ENCODE measurements around the gene MBD3L2B.

The MBD3L2B gene

DNA sequence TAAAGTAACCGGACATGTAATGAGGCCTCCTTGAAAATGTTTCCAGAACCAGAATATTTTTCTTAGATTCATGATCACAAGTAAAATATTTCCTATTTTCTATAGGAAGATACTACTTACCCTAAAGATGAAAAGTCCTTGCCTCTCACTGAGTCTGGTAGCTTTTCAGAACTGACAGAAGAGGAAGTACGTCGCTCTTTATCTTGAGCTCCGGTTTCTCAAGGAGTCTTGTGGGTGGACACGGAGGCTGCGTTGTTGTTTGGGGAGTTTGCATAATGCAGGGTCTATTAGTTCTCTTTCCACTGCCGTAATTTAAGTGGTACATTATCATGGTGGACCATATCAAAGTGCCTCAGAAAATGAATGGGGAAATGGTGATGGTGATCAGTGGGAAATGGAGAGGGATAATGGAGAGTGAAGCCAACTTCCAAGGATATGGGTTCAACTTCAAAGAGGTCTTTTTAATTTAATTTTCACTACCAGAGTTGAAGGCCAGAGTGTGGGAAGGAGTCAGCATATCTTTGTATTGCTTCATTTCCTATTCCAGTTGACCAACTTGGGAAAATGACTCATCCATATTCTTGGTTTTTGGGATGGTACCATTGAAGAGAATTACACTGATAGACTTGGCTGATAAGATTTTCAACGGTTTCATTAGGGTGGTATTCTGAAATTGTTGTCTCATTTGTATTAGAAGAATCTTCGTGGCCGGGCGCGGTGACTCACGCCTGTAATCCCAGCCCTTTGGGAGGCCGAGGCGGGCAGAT is 23.4 kb downstream of the MBD3L2B start:
- Histone ChIP-seq H3K27me3 (ENCODE audit: control insufficient read depth in 2 of 2, insufficient read depth in 2 of 2, low read length in 2 of 2) (no peaks in the 10 kb centered on the region), H3K9ac (ENCODE audit: low read depth in 1 of 2, low read length in 2 of 2) (no peak overlapping the region), H3K4me3 (ENCODE audit: low read length in 2 of 2) (peak overlapping the region in 1 of 2 donors; percentile 38), H3K4me1 (ENCODE audit: control insufficient read depth in 2 of 2, insufficient read depth in 2 of 2, low read length in 2 of 2) (no peaks in the 10 kb centered on the region), H3K36me3 (ENCODE audit: control insufficient read depth in 2 of 2, insufficient read depth in 2 of 2, low read length in 2 of 2) (no peaks in the 10 kb centered on the region), H3K9me3 (ENCODE audit: control insufficient read depth in 2 of 2, low read length in 2 of 2) (no peaks in the 10 kb centered on the region), H3K27ac (ENCODE audit: low read depth in 2 of 2, low read length in 2 of 2) (peak overlapping the region in 1 of 2 donors; percentile 32)

DNA sequence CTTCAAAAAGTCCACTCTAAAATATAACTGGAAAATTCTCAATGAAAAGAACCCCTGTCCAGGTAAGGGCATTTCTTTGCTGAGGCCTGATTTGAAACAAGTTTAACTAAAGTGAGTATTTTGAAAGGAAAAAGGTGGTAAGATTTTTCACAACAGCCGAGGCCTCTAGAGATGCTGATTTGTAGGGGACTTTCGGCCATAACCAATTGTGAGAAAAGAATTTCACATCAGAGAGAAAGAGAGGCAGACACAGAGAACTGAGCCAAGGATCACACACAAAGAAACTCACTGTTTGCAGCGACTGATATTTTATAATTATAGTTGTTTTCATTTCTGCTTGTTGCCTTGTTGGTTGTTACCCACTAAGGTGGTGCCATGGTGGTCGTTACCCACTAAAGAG is 24.4 kb downstream of the MBD3L2B start:
- H3K4me3 ChIP-seq (ENCODE audit: low read length in 2 of 2), result peak overlapping the region in 1 of 2 donors; percentile 38
- H3K36me3 ChIP-seq (ENCODE audit: control insufficient read depth in 2 of 2, insufficient read depth in 2 of 2, low read length in 2 of 2), result no peaks in the 10 kb centered on the region
- no peak overlapping the region for H3K9ac ChIP-seq (ENCODE audit: low read depth in 1 of 2, low read length in 2 of 2)
- H3K9me3 ChIP-seq (ENCODE audit: control insufficient read depth in 2 of 2, low read length in 2 of 2), result no peaks in the 10 kb centered on the region
- no peak overlapping the region for H3K27ac ChIP-seq (ENCODE audit: low read depth in 2 of 2, low read length in 2 of 2)
- H3K27me3 ChIP-seq (ENCODE audit: control insufficient read depth in 2 of 2, insufficient read depth in 2 of 2, low read length in 2 of 2), result no peaks in the 10 kb centered on the region
- H3K4me1 ChIP-seq (ENCODE audit: control insufficient read depth in 2 of 2, insufficient read depth in 2 of 2, low read length in 2 of 2), result no peaks in the 10 kb centered on the region

DNA sequence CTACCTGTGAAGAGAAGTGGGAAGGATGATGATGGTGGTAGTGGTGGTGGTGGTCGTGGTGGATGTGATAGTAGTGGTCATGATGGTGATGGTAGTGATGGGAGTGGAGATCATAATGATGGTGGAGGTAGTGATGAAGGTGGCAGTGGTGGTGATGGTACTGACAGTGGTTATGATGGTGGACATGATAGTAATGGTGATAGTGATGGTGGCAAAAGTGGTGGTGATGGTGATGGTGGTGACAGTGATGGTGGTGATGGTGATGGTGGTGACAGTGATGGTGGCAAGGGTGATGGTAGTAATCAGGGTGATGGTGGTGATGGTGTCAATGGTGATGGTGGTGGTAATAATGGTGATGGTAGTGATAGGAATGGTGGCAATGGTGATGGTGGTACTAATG is 26.2 kb downstream of the MBD3L2B start:
- Histone ChIP-seq H3K36me3 (ENCODE audit: control insufficient read depth in 2 of 2, insufficient read depth in 2 of 2, low read length in 2 of 2) (no peaks in the 10 kb centered on the region), H3K27ac (ENCODE audit: low read depth in 2 of 2, low read length in 2 of 2) (no peak overlapping the region), H3K4me1 (ENCODE audit: control insufficient read depth in 2 of 2, insufficient read depth in 2 of 2, low read length in 2 of 2) (no peaks in the 10 kb centered on the region), H3K4me3 (ENCODE audit: low read length in 2 of 2) (no peak overlapping the region), H3K27me3 (ENCODE audit: control insufficient read depth in 2 of 2, insufficient read depth in 2 of 2, low read length in 2 of 2) (no peaks in the 10 kb centered on the region), H3K9me3 (ENCODE audit: control insufficient read depth in 2 of 2, low read length in 2 of 2) (no peaks in the 10 kb centered on the region), H3K9ac (ENCODE audit: low read depth in 1 of 2, low read length in 2 of 2) (no peak overlapping the region)

DNA sequence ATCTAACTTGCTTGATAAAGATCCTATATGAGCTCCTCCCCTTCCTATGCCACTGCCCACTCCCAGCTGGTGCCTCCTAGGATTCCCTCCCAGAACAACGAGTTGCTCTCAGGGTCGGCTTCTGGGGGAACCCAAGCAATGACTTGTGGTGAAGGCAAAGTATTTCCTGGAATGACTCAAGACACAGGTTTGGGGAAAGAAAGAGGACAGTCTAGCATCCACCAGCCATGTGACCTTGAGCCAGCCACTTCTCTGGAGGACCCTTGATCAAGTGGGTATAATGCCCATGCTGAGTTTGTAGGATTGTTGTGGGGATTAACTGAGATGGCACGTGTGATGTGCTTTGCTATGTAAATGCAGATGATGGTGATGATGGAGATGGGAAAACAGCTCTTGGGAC is 33.0 kb downstream of the MBD3L2B start:
- Histone ChIP-seq H3K4me1 (ENCODE audit: control insufficient read depth in 2 of 2, insufficient read depth in 2 of 2, low read length in 2 of 2) (no peaks in the 10 kb centered on the region), H3K36me3 (ENCODE audit: control insufficient read depth in 2 of 2, insufficient read depth in 2 of 2, low read length in 2 of 2) (no peaks in the 10 kb centered on the region), H3K9ac (ENCODE audit: low read depth in 1 of 2, low read length in 2 of 2) (no peak overlapping the region), H3K9me3 (ENCODE audit: control insufficient read depth in 2 of 2, low read length in 2 of 2) (peaks cover 0 to 3% of the 10 kb centered on the region in 2 donors), H3K27ac (ENCODE audit: low read depth in 2 of 2, low read length in 2 of 2) (no peak overlapping the region), H3K27me3 (ENCODE audit: control insufficient read depth in 2 of 2, insufficient read depth in 2 of 2, low read length in 2 of 2) (no peaks in the 10 kb centered on the region), H3K4me3 (ENCODE audit: low read length in 2 of 2) (no peak overlapping the region)

DNA sequence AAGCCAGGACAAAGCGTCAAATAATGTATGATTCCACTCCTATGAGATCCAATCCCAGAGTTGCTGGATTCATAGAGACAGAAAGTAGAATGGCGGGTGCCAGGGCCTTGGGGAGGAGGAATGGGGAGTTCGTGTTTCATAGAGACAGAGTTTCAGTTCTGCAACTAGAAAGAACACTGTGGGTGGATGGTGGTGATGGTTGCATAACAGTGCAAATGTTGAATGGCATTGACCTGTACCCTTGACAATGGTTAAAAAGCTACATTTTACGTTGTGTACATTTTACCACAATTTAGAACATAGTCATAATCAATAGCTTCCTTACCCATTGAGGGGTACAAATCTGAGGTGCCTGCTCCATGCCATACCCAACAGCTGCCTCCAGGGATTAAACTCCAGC is 33.4 kb downstream of the MBD3L2B start:
- Histone ChIP-seq H3K4me1 (ENCODE audit: control insufficient read depth in 2 of 2, insufficient read depth in 2 of 2, low read length in 2 of 2) (no peaks in the 10 kb centered on the region), H3K9ac (ENCODE audit: low read depth in 1 of 2, low read length in 2 of 2) (no peak overlapping the region), H3K27me3 (ENCODE audit: control insufficient read depth in 2 of 2, insufficient read depth in 2 of 2, low read length in 2 of 2) (no peaks in the 10 kb centered on the region), H3K9me3 (ENCODE audit: control insufficient read depth in 2 of 2, low read length in 2 of 2) (peaks cover 0 to 5% of the 10 kb centered on the region in 2 donors), H3K4me3 (ENCODE audit: low read length in 2 of 2) (no peak overlapping the region), H3K27ac (ENCODE audit: low read depth in 2 of 2, low read length in 2 of 2) (no peak overlapping the region), H3K36me3 (ENCODE audit: control insufficient read depth in 2 of 2, insufficient read depth in 2 of 2, low read length in 2 of 2) (no peaks in the 10 kb centered on the region)

DNA sequence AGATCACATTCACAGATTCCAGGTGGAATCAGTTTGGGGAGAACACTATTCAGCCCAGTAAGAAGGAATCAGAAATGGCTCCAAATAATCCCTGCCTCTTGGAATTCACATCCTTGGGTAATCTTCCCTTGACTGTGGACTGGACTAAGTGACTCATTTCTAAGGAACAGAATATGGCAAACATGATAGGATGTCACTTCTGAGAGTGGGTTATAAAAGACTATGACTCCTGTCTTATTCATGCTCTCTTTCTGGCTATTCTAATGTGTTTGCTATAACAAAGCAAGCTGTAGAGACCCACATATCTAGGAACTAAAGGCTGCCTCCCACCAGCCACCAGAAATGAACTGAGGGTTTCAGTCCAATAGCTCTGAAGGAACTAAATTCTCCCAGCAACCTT is 37.8 kb downstream of the MBD3L2B start:
- H3K4me1 ChIP-seq (ENCODE audit: control insufficient read depth in 2 of 2, insufficient read depth in 2 of 2, low read length in 2 of 2), result no peaks in the 10 kb centered on the region
- peaks cover 0 to 5% of the 10 kb centered on the region in 2 donors for H3K9me3 ChIP-seq (ENCODE audit: control insufficient read depth in 2 of 2, low read length in 2 of 2)
- H3K27ac ChIP-seq (ENCODE audit: low read depth in 2 of 2, low read length in 2 of 2), result no peak overlapping the region
- H3K4me3 ChIP-seq (ENCODE audit: low read length in 2 of 2), result no peak overlapping the region
- no peak overlapping the region for H3K9ac ChIP-seq (ENCODE audit: low read depth in 1 of 2, low read length in 2 of 2)
- no peaks in the 10 kb centered on the region for H3K36me3 ChIP-seq (ENCODE audit: control insufficient read depth in 2 of 2, insufficient read depth in 2 of 2, low read length in 2 of 2)
- H3K27me3 ChIP-seq (ENCODE audit: control insufficient read depth in 2 of 2, insufficient read depth in 2 of 2, low read length in 2 of 2), result no peaks in the 10 kb centered on the region

DNA sequence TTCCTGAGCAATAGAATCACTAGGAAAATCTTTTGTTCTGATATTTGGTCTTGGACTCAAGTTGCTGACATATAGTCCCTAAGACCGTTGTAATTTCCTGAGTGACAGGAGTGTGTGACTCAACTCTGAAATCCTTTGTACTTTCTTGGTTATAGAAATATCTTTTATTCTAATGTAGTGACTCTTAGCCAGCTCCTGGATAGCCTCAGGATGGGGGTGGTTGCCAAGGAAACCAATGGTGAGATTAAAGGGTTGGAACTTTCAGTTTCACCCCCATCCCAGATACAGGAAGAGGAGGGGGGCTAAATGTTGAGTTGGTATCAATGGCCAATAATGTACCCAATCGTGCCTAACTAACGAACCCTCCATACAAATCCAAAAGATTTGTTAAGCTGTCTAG is 41.8 kb downstream of the MBD3L2B start:
- H3K4me3 ChIP-seq (ENCODE audit: low read length in 2 of 2), result no peak overlapping the region
- H3K27me3 ChIP-seq (ENCODE audit: control insufficient read depth in 2 of 2, insufficient read depth in 2 of 2, low read length in 2 of 2), result no peaks in the 10 kb centered on the region
- H3K36me3 ChIP-seq (ENCODE audit: control insufficient read depth in 2 of 2, insufficient read depth in 2 of 2, low read length in 2 of 2), result no peaks in the 10 kb centered on the region
- no peak overlapping the region for H3K27ac ChIP-seq (ENCODE audit: low read depth in 2 of 2, low read length in 2 of 2)
- H3K4me1 ChIP-seq (ENCODE audit: control insufficient read depth in 2 of 2, insufficient read depth in 2 of 2, low read length in 2 of 2), result no peaks in the 10 kb centered on the region
- H3K9ac ChIP-seq (ENCODE audit: low read depth in 1 of 2, low read length in 2 of 2), result no peak overlapping the region
- peaks cover 0 to 5% of the 10 kb centered on the region in 2 donors for H3K9me3 ChIP-seq (ENCODE audit: control insufficient read depth in 2 of 2, low read length in 2 of 2)

DNA sequence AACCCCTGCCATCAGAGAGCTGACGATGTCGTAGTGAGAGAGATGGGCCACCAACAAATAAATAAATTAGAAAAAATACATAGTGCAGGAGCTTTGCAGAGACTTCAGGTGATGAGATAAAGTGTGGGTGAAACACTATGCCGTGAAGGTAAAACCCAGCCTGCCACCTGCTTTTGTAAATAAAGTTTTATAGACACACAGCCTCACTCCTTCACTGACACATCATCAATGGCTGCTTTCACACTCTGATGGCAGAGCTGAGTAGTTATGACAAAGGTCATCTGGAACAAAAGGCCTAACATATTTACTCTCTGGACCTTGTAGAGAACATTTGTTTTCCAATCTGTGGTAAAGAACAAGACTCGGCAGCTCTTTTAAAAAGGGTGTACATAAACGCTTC is 45.0 kb downstream of the MBD3L2B start:
- no peak overlapping the region for H3K4me3 ChIP-seq (ENCODE audit: low read length in 2 of 2)
- H3K27me3 ChIP-seq (ENCODE audit: control insufficient read depth in 2 of 2, insufficient read depth in 2 of 2, low read length in 2 of 2), result no peaks in the 10 kb centered on the region
- no peaks in the 10 kb centered on the region for H3K4me1 ChIP-seq (ENCODE audit: control insufficient read depth in 2 of 2, insufficient read depth in 2 of 2, low read length in 2 of 2)
- peaks cover 0 to 3% of the 10 kb centered on the region in 2 donors for H3K9me3 ChIP-seq (ENCODE audit: control insufficient read depth in 2 of 2, low read length in 2 of 2)
- H3K27ac ChIP-seq (ENCODE audit: low read depth in 2 of 2, low read length in 2 of 2), result no peak overlapping the region
- H3K9ac ChIP-seq (ENCODE audit: low read depth in 1 of 2, low read length in 2 of 2), result no peak overlapping the region
- H3K36me3 ChIP-seq (ENCODE audit: control insufficient read depth in 2 of 2, insufficient read depth in 2 of 2, low read length in 2 of 2), result no peaks in the 10 kb centered on the region

DNA sequence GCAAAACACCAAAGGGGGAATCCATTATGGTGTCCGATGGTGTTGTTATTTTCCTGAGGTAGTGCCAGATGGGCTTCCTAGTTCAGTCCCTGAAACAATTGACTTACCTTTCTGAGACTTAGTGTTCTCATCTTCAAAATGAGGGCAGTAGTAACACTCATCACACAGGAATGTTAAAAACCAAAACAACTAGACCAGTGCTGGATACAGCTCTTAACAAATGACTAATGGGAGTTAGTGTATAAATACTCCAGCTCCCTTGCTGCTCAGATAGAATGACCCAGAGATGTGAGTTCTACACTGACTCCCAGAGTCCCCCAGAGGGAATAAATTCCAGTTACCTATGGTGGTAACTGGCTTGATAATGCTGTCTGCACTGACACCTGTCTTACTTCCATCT is 49.9 kb downstream of the MBD3L2B start:
- Histone ChIP-seq H3K4me3 (ENCODE audit: low read length in 2 of 2) (no peak overlapping the region), H3K9me3 (ENCODE audit: control insufficient read depth in 2 of 2, low read length in 2 of 2) (no peaks in the 10 kb centered on the region), H3K9ac (ENCODE audit: low read depth in 1 of 2, low read length in 2 of 2) (no peak overlapping the region), H3K36me3 (ENCODE audit: control insufficient read depth in 2 of 2, insufficient read depth in 2 of 2, low read length in 2 of 2) (no peaks in the 10 kb centered on the region), H3K27me3 (ENCODE audit: control insufficient read depth in 2 of 2, insufficient read depth in 2 of 2, low read length in 2 of 2) (no peaks in the 10 kb centered on the region), H3K27ac (ENCODE audit: low read depth in 2 of 2, low read length in 2 of 2) (no peak overlapping the region), H3K4me1 (ENCODE audit: control insufficient read depth in 2 of 2, insufficient read depth in 2 of 2, low read length in 2 of 2) (no peaks in the 10 kb centered on the region)

DNA sequence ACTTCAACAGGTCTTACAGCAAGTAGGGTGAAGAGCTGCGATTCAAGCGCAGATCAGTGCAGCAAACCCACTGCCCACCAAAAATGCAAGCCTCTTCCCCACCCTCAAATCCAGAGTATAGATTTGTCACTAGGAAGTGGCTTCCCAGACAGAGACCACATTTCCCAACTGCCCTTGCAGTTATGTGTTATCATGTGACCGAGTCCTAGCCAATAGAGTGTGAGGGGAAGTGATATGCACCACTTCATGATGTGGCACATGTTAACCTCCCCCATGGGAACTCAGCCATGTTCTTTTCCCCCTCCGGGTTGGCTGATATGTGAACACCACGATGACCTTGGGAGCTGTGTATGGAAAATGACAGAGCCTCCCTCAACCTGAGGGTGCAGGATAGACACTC is 50.8 kb downstream of the MBD3L2B start:
- Histone ChIP-seq H3K9ac (ENCODE audit: low read depth in 1 of 2, low read length in 2 of 2) (no peak overlapping the region), H3K4me1 (ENCODE audit: control insufficient read depth in 2 of 2, insufficient read depth in 2 of 2, low read length in 2 of 2) (no peaks in the 10 kb centered on the region), H3K9me3 (ENCODE audit: control insufficient read depth in 2 of 2, low read length in 2 of 2) (no peaks in the 10 kb centered on the region), H3K36me3 (ENCODE audit: control insufficient read depth in 2 of 2, insufficient read depth in 2 of 2, low read length in 2 of 2) (no peaks in the 10 kb centered on the region), H3K27ac (ENCODE audit: low read depth in 2 of 2, low read length in 2 of 2) (no peak overlapping the region), H3K4me3 (ENCODE audit: low read length in 2 of 2) (no peak overlapping the region), H3K27me3 (ENCODE audit: control insufficient read depth in 2 of 2, insufficient read depth in 2 of 2, low read length in 2 of 2) (no peaks in the 10 kb centered on the region)
